ENCODE measurements around the gene LYVE1.

LYVE1 gene

GRCh38 chr11:10556590-10556989 is 11.9 kb downstream of the LYVE1 start:
- DNase-seq = no peak

GRCh38 chr11:10551845-10552352 is 16.6 kb downstream of the LYVE1 start:
- no peak for DNase-seq

DNA sequence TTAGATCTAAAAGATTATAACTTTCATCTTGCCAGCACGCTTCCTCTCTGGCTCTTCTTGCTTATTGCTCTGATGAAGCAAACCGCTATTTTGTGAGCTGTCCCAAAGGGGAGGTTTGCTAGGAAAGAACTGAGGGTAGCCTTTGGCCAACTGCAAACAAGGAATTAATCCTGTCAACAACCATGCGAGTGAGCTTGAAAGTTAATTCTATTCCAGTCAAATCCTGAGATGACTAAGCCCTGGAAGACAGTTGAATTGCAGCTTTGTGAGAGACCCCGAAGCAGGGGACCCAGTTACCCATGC is 17.2 kb downstream of the LYVE1 start:
- no peak for DNase-seq

DNA sequence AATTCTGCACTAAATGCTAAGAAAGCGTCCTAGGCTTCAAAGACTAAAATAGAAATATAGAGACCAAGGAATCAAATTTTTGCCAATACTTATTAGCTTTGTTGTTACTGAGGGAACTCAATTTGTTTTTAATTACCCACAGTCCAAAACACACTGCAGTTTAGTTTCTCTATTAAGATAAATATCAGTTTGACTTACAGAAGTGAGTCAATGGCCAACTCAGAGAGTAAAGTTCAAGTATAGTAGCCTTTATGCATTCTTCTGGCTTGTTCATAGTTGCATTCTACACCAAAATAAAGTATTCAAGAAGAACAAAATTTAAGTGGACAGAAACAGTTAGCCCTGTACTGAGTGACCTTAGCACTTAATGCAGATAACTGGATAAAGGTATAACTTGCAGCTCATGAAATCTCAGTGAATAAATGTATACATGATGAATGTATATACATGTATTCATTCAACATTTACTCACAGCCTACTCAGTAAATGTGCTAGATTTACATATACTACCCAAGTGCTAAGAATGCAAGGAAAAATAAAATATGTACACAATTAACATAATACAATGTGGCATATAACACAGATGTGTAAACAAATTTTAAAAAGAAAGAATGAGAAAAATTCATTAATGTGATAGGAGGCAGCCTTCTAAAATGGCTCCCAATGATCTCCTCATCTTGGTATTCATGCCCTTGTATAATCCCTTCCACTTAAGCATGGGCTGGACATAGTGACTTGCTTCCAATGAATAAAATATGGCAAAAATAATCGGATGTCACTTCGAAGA is 17.8 kb downstream of the LYVE1 start:
- DNase-seq = no peak

DNA sequence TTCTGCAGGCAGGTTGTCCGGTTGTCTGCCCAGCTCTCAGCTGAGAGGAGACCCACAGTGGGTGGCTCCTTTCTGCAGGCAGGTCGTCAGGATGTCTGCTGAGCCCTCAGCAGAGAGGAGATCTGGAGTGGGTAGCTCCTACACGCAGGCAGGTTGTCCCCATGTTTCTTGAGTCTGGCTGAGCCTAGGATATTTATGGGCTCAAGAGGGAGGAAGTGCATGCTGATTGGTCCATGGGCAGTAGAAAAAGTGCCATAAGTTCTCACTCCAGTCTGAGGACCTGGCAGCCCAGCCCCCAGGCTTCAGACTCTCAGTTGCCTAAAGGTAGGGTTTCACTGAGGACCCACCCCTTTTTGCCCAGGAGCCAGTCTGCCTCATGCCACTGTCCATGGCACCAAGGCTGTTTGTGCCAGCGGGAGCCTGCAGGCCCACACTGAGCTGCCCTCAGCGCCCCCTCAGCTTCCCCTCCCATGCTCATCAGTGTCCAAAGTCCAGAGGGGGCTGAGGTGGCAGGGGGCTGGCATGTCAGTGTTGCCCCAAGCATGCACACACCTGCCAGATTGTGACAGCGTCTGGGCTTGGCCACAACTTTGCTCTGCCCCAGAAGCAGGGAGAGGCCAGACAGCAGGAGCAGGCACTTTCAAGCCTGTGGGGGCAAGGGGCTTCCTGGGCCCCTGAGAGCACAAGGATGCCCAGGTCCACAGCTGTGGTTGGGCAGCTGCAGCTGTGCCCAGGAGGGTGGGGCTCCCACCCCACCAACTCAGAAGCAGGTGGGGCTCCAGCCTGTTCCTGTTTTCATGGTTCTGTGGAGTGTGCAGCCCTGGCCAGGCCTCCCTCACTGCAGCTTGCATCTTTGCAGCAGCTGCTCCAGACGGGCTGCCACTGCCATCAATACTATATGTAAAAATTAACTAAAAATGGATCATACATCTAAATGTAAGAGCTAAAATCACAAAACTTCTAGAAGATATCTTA is 23.7 kb downstream of the LYVE1 start:
- DNase-seq = peak in 2 of 4 experiments; percentile 14 to 21

DNA sequence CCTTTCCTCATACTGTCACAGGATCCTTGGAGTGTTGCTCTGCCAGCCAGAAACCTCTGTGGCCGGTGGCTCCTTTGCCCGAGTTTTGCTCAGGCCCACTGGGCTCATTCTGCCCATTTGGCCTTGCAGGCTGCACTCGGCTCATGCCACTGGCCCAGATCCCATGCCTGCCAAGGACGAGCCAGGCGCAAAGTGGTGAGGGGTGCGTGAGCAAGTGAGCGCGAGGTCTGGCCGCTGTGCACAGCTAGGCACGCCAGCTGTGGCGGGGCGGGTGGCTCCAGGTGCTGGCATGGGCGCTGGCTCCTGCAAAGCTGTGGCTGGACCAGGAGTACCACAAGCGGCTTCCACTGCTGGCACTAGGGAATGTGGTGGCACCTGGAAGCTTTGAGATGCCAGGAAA is 24.7 kb downstream of the LYVE1 start:
- no peak for DNase-seq

DNA sequence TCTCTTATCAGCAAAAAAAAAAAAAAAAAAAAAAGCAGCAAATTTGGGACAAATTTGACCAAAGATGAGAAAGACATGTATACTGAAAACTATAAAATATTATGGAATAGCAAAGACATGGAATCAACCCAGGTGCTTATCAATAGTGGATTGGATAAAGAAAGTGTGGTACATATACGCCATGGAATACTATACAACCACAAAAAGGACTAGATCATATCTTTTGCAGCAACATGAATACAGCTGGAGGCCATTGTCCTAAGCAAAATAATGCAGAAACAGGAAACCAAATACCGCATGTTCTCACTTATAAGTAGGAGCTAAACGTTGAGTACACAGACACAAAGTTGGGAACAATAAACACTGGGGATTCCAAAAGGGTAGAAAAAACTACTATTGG is 25.7 kb downstream of the LYVE1 start:
- no peak for DNase-seq

- DNase-seq = no peak
Measured at GRCh38 chr11:10541561-10541930, 26.9 kb downstream of the LYVE1 start.

DNA sequence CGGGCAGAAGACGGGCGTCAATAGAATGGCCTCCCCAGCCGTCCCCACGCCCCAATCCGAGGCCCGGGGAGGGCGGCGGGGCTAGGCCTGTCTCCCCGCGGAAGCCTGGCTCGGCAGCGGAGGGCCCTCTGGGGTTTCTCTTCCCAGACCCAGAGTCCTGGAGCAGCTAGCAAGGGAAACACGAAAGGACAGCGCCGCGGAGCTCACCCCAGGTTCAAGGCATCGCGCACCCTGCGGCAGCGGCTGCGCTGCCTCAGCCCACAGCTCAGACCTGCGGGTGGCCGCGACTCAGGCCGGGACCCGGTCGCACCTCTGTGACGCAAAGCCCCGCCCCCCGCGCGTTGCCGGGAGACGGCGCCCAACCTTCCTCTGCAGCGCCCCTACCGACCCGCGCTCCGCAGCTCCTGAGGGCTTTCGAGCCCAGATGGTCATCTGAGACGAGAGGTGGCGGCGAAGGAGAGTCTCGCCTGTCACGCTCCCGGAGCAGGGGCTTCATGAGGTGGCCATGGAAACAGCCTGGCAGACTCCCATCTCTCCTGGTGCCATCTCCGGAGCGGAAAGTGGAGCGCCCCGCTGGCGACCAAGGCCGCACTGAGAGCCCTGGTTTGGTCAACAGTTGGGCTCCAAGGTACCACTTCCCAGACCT is 27.4 kb downstream of the LYVE1 start, which contains the start of gene RNF141:
TSS of gene RNF141 (minus strand) at position 273 of the 646 bp plus-strand sequence. CDS start 7,029 bp downstream, outside the sequence.
- DNase-seq = peak; percentile 95 to 98 (median 97)

DNA sequence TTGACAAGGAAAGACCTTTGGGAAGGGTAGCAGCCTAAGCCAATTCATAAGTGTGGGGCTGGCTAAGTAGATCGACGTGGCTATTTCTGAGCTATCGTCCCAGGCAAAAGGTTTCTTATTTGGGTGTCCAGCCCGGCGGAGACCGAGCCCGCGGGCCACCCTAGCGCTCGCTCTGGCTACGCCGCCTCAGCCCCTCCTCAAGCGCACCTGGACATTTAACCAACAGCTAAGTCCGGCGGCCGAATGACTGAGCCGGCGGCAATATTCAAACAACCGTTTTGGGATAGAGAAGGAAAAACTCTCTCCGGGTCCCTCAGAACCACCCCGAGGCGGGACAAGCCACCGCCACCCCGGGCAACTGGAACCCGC is 27.9 kb downstream of the LYVE1 start:
- peak in 1 of 4 experiments; percentile 28 for DNase-seq

DNA sequence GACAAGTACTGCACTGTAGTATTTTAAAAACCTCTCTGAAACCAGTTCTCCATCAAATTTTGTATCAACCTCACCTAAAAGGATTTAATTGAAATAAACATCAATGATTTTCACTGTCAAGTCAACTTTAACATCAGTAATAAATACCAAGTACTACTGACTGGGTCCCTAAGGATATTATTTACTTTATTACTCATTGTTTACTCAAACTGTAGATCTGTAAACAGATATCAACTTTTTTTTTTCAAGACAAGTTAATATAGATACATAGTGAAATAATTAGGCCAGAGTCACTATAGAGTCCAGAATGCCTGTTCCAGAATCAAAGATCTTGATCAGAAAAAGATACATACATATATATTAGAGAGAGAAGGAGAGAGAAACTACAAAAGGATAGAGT is 29.1 kb downstream of the LYVE1 start:
- no peak for DNase-seq

DNA sequence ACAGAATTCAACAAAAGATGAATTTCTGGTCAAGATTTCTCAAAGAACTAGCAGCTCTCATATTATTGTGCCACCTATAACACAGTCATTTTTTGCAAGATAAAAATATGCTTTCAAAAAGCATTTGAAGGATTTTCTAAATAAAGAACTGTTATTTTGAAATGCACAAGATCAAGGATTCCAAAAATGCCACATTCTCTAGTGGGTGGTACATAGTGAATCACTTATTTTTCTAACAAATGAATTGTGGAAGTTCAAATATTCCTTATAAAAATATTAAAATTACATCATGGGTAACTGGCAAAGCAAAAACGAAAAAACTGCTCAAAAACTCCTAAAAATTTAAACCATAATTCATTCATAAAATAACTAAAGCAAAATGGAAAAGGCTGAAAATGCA is 29.5 kb downstream of the LYVE1 start:
- DNase-seq = no peak

- peak in 1 of 4 experiments; percentile 9 for DNase-seq
Measured at GRCh38 chr11:10537600-10537999, 30.9 kb downstream of the LYVE1 start.

DNA sequence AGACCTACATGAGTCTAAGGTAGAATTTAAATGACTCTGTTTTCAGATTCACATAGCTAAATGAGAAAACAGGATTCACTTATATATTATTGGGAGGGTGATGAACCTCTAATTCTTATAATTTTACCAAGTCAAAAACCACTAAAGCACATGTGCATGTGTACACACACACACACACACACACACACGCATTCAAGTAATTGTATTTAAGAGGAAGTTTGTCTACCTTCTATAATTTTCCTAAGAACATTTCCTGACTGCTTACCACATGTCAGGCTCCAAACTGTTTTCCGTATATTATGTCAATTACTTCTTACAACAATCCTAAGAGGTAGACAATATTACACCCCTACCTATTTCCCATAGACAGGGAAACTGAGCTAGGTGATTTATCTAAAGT is 34.1 kb downstream of the LYVE1 start:
- DNase-seq = peak in 1 of 4 experiments; percentile 12

DNA sequence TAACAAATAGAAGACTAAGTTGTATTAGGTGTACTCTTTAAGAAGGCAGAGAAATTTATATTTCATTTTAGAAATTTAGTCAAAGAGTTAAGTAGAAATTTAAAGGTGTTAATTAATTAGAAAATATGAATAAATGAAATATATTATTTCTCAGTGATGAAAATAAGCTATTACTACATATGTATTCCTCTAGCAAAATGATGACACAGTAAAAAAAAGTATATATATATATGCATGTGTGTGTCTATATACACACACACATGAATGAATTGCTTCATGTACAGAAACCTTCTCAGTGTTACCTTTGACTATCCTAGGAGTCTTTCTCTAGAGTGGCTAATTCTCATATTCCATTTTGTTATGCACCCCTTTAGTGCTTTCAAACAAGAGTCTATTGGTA is 35.1 kb downstream of the LYVE1 start:
- no peak for DNase-seq

GRCh38 chr11:10532526-10532925 is 35.9 kb downstream of the LYVE1 start:
- DNase-seq = no peak

- DNase-seq = no peak
Measured at GRCh38 chr11:10529279-10529678, 39.2 kb downstream of the LYVE1 start.

DNA sequence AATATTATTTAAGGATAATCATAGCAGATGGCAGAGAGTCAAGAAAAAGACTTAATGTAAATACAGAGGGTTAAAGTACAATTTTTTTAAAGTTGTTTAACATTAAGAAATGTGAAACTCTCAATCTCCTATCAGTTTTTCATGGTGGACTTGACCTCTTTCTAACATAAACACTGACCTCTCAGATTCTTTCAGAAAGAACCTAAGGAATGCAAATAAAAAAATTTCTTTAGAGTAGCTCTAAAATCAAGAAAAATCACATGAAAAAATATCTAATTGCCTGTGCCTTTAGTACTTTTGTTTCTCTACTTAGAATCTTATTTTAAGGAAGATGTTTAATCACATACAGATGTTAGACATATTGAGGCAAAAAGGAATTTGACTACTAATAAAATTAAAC is 40.3 kb downstream of the LYVE1 start:
- no peak for DNase-seq

DNA sequence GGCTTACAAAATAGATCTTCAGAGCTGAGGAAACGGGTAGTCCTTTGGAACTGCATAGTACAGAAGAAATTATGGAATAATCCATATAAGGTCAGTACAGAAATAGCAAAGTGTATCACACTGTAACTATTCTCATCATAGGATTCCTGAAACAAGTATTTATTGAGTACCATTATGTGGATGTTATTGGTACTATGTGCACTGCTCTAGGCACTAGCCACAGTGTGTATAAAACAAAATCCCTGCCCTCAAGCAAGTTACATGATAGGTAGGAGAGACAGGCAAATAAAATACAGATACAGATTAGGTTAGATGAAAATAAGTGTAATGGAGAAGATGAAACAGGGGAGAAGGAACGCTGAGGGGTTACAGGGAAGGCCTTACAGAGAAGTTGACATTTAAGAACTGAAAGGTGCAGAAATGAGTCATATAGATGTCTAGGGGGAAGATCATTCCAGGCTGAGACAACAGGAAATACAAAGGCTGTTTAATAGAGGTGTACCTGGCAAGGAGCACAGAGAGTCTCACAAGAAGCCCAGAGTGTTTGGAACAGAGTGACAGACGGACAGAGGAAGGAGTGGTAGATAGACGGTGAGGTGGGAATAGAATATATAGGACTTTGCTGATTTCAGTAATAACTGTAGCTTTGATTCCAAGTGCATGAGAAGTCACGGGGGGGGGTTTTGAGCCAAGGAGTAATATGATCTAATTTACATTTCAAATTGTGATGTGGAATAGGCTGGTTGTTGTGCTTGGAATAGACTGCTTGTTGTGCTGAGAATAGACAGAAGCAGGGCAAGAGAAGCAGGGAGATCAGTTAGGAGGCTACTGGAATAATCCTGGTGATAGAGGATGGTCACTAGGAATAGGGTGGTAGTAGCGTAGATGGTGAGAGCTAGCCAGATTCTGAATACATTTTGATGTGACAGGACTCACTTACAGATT is 41.2 kb downstream of the LYVE1 start:
- DNase-seq = no peak

- no peak for DNase-seq
Measured at GRCh38 chr11:10524471-10524870, 44.0 kb downstream of the LYVE1 start.

- DNase-seq = no peak
Measured at GRCh38 chr11:10522921-10523320, 45.5 kb downstream of the LYVE1 start.

- no peak for DNase-seq
Measured at GRCh38 chr11:10522276-10522675, 46.2 kb downstream of the LYVE1 start.
